DMS79 treated with DMSO at 0.1 percent for 48 hours (cell line): ENCODE data around the gene CHST8.
"Not testable (repeated sequence)": the region's sequence is repeated elsewhere in the genome, so short reads cannot be mapped to it uniquely, and the experiment has no call there.

ENCODE experiments used
- DNase-seq: peaks from one replicate; lab custom pipeline; 2025; lab: John Stamatoyannopoulos, UW

The CHST8 gene

DNA sequence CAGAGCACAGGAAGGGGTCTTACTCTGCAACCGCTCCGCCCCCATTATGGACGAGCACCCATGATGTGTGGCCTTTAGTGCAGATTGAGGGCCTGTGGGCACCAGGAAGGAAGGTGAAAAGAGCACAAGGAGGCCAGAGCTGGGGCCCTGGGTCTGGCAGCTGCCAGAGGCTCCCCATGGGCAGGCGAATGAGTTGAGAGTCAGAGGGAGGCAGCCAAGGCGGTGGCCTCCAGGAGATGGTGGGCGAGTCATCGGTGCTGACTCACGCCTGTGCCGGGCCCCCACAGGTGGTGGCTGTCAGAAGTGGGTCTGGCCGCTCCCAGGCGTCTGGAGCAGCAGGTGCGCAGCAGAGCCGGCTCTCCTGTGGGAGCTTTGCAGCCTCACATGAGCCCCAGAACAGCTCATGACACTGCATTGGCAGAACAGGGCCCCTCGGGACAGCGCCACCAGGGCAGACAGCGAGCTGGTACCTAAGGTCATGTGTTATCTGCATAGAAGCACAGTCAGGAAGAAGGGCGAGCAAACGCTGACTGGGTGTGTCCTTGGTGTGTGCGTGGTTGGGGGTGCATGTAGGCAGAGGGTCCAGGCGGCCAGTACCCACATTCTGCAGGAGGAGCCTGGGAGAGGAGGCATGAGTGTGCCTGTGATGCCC, 68.8 kb downstream of the CHST8 start:
- peak; percentile 30 for DNase-seq

DNA sequence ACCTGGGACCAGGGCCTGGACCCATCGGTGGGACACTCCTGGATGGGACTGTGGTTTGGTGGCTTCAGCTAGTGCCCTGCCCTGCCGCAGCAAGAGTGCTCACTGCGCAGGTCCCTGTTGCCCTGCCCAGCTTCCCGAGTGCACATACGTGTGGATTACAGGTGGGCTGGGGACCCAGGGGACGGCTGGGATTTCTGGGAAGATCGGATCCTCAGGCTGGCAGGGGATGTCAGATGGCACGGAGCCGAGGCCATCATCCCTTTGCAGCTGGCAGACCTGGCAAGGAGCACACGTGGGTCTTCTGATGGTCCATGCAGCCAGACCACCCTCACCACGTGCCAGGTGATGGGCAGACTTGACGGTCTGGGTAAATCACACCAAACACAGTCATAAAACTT, 69.3 kb downstream of the CHST8 start:
- DNase-seq: no peak

DNA sequence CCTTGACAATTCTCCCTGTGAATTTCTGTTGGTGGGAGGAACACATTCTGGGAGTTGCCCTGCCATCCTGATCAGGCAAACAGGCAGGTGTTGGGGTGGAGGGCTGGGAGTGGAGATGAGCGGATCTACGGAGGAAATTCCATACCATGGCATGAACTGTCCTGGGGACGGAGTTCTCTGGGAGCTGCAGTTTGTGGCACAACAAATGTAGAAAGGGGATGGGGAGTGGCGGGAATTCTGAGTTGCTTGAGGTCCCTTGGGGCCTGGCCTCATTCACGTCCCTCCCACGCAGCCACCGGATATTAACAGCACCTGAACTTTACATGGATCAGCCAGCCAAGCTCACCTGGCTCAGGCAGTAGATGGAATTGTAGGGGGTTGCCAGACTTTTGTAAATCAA, 70.0 kb downstream of the CHST8 start:
- DNase-seq: no peak

DNA sequence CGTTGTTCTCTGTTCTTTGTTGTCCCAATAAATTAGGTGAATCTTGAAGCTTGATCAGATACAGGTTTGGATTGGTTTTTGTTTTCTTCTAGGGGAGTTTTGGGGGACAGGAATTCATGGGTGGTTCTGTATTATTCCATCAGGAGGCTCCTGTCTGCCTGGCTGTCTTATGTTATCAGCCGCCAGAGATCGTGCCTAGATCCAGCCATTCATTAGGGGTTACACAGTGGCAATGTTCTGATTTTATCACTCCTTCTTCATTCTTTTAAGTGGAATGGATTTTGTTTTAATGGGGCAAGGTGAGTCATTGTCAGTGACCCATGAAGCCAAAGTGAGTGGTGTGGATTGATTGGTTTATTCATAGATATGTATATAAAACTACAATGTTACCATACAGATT, 71.9 kb downstream of the CHST8 start:
- no peak for DNase-seq

DNA sequence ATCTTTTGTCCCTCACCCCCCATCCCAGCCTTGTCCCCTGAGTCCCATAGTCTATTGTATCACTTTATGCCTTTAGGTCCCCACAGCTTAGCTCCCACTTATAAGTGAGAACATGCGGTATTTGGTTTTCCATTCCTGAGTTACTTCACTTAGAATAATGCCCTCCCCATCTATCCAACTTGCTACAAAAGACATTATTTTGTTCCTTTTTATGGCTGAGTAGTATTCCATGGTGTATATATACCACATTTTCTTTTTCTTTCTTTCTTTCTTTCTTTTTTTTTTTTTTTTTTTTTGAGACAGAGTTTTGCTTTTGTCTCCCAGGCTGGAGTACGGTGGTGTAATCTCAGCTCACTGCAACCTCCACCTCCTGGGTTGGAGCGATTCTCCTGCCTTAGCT, 73.8 kb downstream of the CHST8 start:
- DNase-seq: not testable (repeated sequence)

DNA sequence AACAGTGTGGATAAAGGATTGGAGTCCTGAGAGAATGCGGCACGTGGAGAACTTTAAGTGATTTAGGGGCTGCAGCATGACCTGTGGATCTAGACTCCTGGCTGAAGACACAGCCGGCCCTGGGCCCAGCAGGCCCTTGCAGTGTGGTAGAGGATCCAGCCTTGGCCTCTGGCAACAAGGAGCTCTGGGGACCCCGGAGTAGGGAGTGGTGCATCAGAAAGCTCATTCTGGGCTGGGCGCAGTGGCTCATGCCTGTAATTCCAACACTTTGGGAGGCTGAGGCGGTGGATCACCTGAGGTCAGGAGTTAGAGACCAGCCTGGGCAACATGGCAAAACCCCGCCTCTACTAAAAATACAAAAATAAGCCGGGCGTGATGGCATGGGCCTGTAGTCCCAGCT, 76.0 kb downstream of the CHST8 start:
- DNase-seq: no peak

DNA sequence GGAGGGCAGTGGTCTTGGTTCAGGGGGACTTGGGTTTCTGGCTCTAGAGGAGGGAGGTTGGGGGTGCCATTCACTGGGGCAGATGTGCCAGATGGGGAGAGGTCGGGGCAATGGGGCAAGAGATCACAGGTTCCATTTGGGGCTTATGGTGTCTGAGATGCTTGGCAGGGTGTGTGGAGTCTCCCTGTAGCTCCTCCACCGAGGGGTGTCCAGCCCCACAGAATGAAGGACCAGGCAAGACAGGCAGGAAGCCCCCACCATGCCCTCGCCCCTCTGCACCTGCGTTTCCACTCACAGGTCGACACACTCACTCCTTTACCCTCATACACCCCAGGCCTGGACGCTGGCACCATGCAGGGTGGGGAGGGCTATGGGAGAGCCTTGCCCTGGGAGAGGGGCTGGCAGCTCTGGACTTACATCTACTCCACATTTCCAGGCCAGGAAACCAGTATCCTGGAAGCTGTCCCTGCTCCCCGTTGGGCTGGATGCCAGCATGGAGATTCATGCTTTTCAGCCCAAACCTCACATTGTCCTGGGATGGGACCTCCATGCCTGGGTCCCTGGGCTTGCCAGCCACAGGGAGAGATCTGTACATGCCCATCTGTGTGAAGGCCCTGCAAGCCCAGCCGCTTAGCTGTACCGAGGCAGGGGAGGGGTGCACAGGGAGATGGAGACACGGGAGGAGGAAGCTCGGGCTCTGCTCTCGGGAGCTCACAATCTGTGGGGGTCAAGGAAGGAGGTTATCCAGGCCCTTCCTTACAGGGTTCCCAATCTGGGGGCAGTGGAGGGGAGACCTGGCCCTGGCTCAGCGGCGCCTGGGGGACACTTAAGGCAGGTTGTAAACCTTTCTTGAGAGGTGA, 77.1 kb downstream of the CHST8 start:
- no peak for DNase-seq

DNA sequence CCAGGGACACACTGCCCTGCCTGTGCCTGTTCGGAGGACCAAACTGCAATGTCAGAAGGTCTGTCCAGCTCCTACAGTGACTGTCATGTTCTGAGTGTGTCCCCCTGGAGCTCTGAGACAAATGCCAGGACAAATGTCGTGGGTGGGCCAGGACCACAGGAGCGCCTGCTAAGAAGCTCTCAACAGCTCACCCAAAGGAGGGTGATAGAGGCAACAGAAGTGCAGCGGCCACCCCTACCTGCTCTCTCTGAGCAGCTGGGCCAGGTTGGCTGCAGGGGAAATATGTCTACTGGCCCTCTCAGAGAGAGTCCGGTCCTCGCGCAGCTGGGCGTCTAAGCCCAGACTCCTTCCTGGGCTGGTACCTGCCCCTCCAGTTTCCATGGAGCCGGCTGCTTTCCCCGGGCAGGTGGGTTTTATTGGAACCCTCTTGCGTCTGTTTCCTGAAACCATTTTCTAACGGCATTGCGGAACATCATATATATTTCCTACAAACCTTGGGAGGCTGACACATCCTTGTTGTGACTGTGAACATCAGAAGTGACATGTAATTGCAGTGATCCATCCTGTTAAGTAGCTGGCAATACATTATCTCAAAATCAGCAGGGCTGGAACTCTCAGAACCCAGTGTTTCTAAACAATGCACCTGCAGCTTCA, 78.1 kb downstream of the CHST8 start:
- no peak for DNase-seq

DNA sequence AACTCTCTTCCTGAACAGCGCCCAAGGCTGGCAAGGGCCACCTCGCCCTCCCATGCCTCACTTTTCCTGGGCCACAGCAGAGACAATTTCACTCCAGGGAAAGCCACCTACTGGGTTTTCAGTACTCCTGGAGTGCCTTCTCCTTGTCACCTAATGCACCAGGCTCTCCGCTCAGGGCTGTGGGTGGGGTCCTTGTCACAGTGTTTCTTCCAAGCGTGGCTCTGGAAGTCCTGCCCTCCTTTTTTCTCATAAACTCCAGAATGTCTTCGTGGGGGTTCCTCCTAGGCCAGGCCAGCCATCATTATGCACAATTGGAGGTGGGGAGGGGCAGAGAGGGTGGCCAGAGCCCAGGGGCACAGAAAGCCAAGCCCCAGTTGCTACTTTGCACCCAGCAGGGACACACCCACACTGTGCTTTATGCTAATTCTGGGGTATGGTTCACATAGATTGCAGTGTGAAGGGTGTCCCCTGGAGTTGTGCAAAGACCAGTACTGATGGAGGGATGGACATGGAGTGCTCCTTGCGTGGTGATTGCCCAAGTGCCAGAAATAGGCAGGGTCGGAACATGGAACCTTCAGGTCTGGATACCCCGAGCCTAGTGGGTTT, 78.8 kb downstream of the CHST8 start:
- no peak for DNase-seq

DNA sequence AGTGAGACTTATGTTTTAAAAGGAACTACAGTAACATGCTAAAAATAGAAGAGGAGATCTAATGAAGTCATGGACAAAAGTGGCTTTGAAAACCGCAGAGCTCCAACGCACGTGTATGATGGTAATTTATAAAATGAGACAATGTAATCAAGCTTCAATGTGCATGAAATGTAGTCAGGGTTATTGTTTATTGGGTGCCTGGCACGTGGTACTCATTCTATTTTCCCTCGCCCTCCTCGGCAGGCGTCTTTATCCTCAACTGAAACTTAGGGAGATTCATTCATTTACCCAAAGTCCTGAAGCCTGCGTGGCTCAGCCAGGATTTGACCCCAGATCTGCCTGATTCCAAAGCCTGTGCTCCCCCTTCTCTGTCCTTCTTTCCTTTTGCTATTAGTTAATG, 79.8 kb downstream of the CHST8 start:
- no peak for DNase-seq

DNA sequence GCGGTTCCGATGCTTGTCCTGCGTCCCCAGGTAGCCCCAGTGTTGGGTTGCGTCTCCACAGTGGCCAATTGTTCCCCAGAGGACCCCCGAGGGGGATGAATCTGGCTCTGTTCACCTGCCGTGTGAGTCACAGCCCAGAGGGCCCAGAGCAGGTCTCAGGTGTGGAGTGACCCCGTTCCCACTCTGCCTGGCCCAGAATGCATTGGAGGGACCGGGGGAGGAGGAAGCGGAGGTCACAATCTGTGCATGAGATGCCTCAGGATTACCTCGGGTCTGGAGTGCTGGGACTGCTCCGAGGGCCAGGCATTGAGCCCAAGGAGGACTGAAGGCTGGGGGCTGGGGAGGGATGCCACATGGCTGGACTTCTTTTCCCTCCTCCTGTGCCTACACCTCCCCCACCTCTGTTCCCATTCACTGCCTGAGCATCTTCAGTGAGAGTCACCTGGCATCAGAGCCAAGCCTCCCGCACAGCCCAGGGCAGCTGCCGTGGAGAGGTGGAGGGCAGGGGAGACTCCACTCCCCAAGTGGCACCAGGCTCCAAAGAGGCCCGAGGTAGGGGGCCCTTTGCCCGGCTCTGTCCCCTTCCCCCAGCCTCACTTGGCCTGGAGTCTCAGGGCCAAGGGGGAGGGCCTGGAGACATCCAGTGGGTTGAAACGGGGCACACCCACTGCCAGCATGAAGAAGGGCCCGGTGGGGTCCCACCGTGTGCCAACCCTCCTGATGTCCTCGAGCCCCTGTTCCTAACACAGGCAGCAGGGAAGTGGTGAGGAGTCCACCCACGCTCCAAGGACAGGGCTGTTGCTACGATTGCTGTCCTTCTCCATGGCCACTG, 81.1 kb downstream of the CHST8 start:
- DNase-seq: no peak

DNA sequence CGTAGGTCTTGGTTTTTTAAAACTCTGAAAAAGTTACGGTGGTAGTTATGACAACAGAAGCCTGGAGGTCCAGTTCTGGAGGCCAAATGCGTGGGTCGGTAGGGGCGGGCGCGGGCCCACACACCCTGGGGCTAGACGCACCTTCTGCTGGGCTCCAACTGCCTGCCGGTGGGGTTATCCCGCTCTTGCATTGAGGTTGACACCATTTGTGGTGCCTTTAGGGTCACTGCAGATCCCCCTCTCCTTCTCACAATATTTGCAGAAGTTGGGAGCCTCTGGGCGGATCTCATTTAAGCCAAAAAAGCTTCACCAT, 81.6 kb downstream of the CHST8 start:
- DNase-seq: no peak

DNA sequence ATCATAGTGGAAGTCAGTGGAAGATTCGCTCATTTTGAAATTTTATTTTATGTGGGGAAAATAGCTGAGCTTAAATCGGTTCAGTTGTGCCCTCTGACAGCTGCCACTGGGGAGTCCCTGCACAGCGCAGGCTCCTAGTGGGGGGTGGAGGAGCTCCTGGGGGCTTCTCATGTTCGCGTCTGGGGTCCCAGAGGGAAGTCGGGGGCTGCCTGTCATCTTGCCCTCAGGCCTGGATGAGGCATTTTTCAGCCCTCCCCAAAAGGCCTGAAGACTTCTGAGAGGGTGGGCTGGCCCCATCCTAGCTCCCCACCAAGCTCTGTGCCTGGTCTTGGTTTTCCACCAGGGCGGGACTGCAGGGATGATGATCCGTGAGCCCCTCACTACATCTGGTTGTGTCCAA, 82.1 kb downstream of the CHST8 start:
- DNase-seq: no peak

DNA sequence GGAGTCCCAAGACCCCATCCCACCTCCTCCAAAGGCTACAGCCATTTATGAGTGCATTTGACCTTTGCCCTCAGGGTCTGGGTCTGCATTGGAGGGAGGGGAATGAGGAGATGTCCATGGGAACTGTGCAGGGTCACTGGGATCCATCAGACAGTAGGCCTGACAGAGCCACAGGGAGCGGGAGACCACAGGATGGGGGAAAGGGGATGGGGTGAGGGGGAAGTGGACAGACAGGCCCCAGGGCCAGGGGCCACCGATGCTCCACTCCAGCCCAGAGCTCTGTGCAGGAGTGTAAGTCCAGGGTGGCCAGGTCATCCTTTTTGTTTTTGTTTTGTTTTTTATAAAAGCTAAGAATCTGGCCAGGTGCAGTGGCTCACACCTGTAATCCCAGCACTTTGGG, 82.5 kb downstream of the CHST8 start:
- DNase-seq: no peak

DNA sequence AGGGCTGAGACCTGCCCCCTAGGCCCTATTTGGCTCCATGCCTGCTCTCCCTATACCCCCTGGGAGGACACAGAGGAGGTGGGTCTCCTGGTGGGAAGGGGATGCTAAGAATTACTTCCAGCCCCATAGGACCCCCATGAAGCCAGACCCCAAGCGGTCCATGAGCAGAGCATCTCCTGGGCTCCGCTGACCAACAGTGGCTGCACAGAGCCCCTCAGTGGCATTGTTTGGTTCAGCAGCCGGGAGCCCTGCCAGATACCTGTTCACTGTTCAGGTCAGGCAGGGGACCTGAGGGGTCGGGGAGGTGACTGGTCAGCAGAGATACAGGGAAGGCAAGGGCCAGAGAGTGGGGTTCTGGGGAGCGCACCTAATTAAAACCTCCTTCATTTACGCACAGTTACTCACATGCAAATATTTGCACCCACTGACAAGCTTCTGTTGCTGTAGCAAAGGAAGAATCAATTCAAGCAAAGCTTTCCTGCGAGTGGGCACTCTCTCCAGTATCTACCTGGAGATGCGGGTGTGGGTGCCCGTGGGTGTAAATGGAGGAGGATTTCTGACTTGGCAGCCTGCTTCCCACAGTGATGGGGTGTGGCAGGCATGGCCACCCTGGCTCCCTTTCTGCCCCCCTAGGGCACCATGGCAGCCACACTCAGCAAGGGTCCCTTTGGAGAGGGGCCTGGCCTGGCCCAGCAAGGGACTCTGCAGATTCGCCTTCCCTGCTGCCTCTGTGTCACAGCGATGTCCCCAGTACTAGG, 83.5 kb downstream of the CHST8 start:
- DNase-seq: no peak

DNA sequence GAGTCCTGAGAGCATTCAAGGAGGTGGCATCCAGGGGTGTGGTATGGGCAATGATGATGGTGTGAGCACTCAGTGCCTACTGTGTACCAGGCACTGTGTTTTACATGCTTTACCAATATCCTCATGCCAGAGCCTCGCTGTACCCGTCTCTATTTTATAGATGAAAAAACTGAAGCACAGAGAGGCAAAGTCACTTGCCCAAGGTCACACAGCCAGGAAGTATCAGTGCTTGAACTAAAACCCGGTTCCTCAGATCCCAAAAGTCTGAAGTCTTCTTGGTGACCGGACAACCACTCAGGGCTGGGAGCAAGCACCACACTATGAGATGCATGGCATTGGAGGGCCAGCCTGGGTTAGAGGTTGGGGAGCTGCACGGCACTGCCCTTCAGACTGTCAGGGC, 84.1 kb downstream of the CHST8 start:
- no peak for DNase-seq

DNA sequence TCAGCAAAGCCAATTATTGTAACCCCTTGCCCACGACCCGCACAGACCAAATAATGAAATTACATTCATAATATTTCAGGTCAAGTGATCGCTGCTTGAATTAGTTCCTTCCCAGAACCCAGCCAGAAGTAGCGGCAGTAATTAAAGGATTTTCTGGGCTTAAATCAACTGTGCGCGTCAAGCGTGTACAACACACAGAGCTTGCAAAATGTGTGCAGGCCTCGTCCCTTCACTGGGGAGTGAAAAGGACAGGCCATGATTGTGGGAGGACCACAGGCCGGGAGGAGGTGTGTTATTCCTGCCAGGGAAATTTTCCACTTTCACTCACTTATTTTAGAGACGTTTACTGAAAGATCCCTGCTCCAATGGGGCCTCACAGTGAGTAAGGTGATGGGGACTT, 84.9 kb downstream of the CHST8 start:
- DNase-seq: no peak

DNA sequence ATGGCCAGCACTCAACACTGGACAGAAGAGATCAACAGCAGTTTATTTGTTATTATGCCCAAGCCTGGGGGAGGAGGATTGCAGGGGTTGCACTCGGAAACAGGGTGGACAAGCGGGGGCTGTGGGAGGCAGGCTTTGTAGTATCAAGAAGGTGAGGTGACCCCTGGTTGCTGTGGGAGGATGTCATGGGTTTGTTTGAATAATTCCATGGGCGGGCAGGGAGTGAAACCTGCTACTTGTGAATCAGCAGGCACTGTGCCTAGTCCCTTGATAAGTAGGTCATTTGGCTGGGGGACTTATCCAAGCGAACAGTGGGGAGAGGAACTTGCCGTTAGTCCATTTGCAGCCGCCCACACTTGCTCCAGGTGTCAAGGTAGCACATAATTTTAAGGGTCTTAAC, 90.5 kb downstream of the CHST8 start:
- DNase-seq: no peak

DNA sequence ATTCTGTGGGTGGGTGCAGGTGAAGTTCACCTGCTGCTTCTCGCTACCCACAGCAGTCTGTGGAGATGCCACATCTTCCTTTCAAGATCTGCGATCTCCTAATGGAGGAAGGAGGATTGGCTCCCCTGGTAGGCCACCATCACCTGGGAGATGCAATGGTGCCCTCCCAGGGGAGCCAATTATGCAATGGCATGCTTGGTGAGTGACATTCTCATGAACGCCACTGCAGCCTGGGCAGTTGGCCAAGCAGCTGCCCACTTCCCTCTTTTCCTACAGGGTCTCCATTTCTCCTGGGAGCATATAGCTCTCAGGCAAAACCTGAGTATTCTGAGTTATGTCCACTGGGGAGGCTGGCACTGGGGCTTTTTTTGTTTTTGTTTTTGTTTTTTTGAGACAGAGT, 91.4 kb downstream of the CHST8 start:
- no peak for DNase-seq

DNA sequence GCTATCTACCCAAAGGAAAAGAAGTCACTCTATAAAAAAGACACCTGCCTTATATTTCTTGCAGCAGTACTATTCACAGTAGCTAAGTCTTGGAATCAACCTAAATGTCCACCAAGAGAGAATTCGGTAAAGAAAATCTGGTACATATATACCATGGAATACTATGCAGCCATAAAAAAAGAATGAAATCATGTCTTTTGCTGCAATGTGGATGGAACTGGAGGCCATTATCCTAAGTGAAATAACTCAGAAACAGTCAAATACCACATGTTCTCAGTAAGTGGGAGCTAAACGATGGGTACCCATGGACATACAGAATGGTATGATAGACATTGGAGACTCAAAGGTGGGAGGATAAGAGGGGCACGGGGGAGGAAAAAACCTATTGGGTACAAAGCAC, 92.4 kb downstream of the CHST8 start:
- no peak for DNase-seq

DNA sequence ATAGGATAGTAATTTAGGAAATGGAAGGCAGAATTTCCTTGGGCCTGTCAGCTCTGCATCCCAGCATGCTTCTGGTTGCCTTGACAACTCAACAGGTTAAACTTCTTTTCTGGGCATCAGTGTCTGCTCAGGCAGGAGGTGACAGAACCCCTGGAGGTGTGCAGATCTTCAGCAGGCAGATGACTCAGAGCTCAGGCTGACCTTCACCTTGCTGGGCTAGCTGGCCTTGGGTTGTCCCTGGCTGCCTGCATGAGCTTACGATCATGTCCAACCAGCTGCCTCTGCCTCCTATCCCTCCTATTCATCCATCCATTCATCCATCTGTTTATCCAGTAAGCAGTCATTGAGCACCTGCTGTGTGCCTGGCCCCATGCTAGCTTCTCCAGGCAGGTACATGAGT, 93.7 kb downstream of the CHST8 start:
- DNase-seq: no peak
